GM12878 (cell line): ENCODE measurements around the gene IL23R. TPM values are rescaled to one million over a fixed set of nuclear protein-coding genes. Genes with fewer than 3 reads are reported as not detected.

Experiments used
- ATAC-seq: fragments of 200-7000 bp; cut with Tn5 transposase; 3 replicates; pipeline ENCODE4 v1.9.1; 2020; ENCODE audit warnings: mild to moderate bottlenecking, moderate library complexity
- BruUV-seq: library from RNA; stranded (reverse); fragments of 400-500 nt; replicated peaks from 2 replicates; lab custom pipeline; 2021; lab: Mats Ljungman, UMichigan
- CTCF ChIA-PET: fragments of 300-600 bp; sonication (Branson Sonifier 250); formaldehyde crosslinking; extraction: SDS; loops from one replicate; lab custom pipeline; 2021; ENCODE audit warnings: inconsistent platforms; lab: Yijun Ruan, JAX
- POLR2A ChIA-PET: fragments of 350-600 bp; formaldehyde crosslinking; extraction: SDS; loops from one replicate; lab custom pipeline; 2021; ENCODE audit warnings: inconsistent platforms; lab: Charles Lee
- RAD21 ChIA-PET: fragments of 300-600 bp; sonication (Branson Sonifier 250); formaldehyde crosslinking; loops from one replicate; lab custom pipeline; 2023; ENCODE audit warnings: antibody characterized with exemption; ENCODE audit not compliant: unreplicated experiment; lab: Charles Lee
- SMC1A ChIA-PET: fragments of 300-600 bp; sonication (Branson Sonifier 250); formaldehyde crosslinking; loops from one replicate; lab custom pipeline; 2023; ENCODE audit not compliant: unreplicated experiment, uncharacterized antibody; lab: Charles Lee
- DNase-seq: peaks from one replicate; pipeline ENCODE4 v3.0.0-alpha.2; 2011; ENCODE audit warnings: low read depth, low spot score
- FAIRE-seq: peaks from 3 replicates; lab custom pipeline; 2011; peaks lifted over from hg19 to GRCh38; lab: Jason Lieb, UNC
- H2AFZ ChIP-seq: 2 replicates; pipeline ENCODE4 v1.6.0; 2011; ENCODE audit warnings: low read depth, low read length, control low read depth; ENCODE audit not compliant: control insufficient read depth
- H3K27ac ChIP-seq: 2 replicates; pipeline ENCODE4 v1.5.1; 2011; ENCODE audit warnings: control low read depth; ENCODE audit not compliant: control insufficient read depth, insufficient read depth
- H3K27me3 ChIP-seq, 2 experiments: replicated peaks in 1 of 2; 2 replicates each; pipeline versions ENCODE4 v1.6.0 to v1.6.1; 2011; ENCODE audit warnings: low read length in 1 of 2; ENCODE audit not compliant: control insufficient read depth in 2 of 2, insufficient read depth in 2 of 2
- H3K36me3 ChIP-seq, 2 experiments: 2 replicates each; pipeline ENCODE4 v1.5.1; 2011; ENCODE audit warnings: low read length in 1 of 2; ENCODE audit not compliant: control insufficient read depth in 2 of 2, insufficient read depth in 2 of 2
- H3K4me1 ChIP-seq: 2 replicates; pipeline ENCODE4 v1.6.1; 2011; ENCODE audit warnings: mild to moderate bottlenecking, low read length, moderate library complexity, mixed read lengths; ENCODE audit not compliant: control insufficient read depth, insufficient read depth
- H3K4me2 ChIP-seq: 2 replicates; pipeline ENCODE4 v1.6.0; 2011; ENCODE audit warnings: control low read depth; ENCODE audit not compliant: control insufficient read depth, insufficient read depth
- H3K4me3 ChIP-seq: fragments of 200-600 bp; sonication (generic); 2 replicates; pipeline ENCODE4 v1.5.1; 2016
- H3K79me2 ChIP-seq: 2 replicates; pipeline ENCODE4 v1.6.0; 2011; ENCODE audit warnings: low read length; ENCODE audit not compliant: control insufficient read depth, insufficient read depth
- H3K9ac ChIP-seq: 2 replicates; pipeline ENCODE4 v1.8.0; 2011; ENCODE audit warnings: low read length, control low read depth, mixed read lengths; ENCODE audit not compliant: control insufficient read depth, insufficient read depth
- H3K9me3 ChIP-seq: replicated peaks from 3 replicates; pipeline ENCODE4 v1.5.1; 2011; ENCODE audit warnings: mild to moderate bottlenecking, low read length; ENCODE audit not compliant: control insufficient read depth, insufficient read depth
- H4K20me1 ChIP-seq: 2 replicates; pipeline ENCODE4 v1.6.0; 2011; ENCODE audit not compliant: control insufficient read depth, insufficient read depth
- ASH2L ChIP-seq: fragments of 300-600, 200-600 bp; sonication (generic); IDR thresholded peaks from 2 replicates; pipeline ENCODE4 v1.6.1; 2017; ENCODE audit warnings: low read depth, mild to moderate bottlenecking, borderline replicate concordance
- CBX3 ChIP-seq: fragments of 200-600 bp; sonication (generic); IDR thresholded peaks from 2 replicates; pipeline ENCODE4 v1.6.1; 2016; ENCODE audit warnings: low read depth, borderline replicate concordance
- CHD1 ChIP-seq: IDR thresholded peaks from 2 replicates; pipeline ENCODE4 v1.6.1; 2012; ENCODE audit warnings: low read depth, low read length, improper control_type of control experiment
- ELK1 ChIP-seq: IDR thresholded peaks from 2 replicates; pipeline ENCODE4 v1.6.1; 2012; ENCODE audit warnings: low read depth, low read length, improper control_type of control experiment
- FOXK2 ChIP-seq: fragments of 450-650 bp; IDR thresholded peaks from 2 replicates; pipeline ENCODE4 v1.6.1; 2017; ENCODE audit warnings: mild to moderate bottlenecking, moderate library complexity
- FOXM1 ChIP-seq: IDR thresholded peaks from 2 replicates; pipeline ENCODE4 v1.6.1; 2012; ENCODE audit warnings: low read depth, mild to moderate bottlenecking, inconsistent platforms, low read length, moderate library complexity
- IKZF1 ChIP-seq: fragments of 450-650 bp; conservative IDR thresholded peaks from 2 replicates; pipeline ENCODE4 v1.6.1; 2017; ENCODE audit warnings: antibody characterized with exemption, mild to moderate bottlenecking
- IRF4 ChIP-seq: IDR thresholded peaks from 2 replicates; pipeline ENCODE4 v1.6.1; 2011; ENCODE audit warnings: low read depth, low read length
- NFYA ChIP-seq: IDR thresholded peaks from 2 replicates; pipeline ENCODE4 v1.6.1; 2011; ENCODE audit warnings: low read depth, mild to moderate bottlenecking, low read length, improper control_type of control experiment, borderline replicate concordance
- REST ChIP-seq: IDR thresholded peaks from 2 replicates; pipeline ENCODE4 v1.6.1; 2012; ENCODE audit warnings: mild to moderate bottlenecking, low read depth, low read length
- SIN3A ChIP-seq: IDR thresholded peaks from 2 replicates; pipeline ENCODE4 v1.6.1; 2012; ENCODE audit warnings: low read depth, low read length, improper control_type of control experiment
- STAT3 ChIP-seq: IDR thresholded peaks from 2 replicates; pipeline ENCODE4 v1.6.1; 2011; ENCODE audit warnings: low read depth, low read length, improper control_type of control experiment
- TBL1XR1 ChIP-seq: IDR thresholded peaks from 2 replicates; pipeline ENCODE4 v1.6.1; 2012; ENCODE audit warnings: low read depth, low read length, improper control_type of control experiment
- USF2 ChIP-seq: IDR thresholded peaks from 2 replicates; pipeline ENCODE4 v1.6.1; 2011; ENCODE audit warnings: low read depth, low read length, improper control_type of control experiment, borderline replicate concordance
- WGBS: methylation state at CpG from one replicate; pipeline ENCODE4 v1.1.6; 2016; ENCODE audit warnings: low lambda C conversion rate; ENCODE audit not compliant: insufficient replicate concordance, insufficient coverage; ENCODE audit errors: missing lambda C conversion rate; 5-methylcytosine and 5-hydroxymethylcytosine counted together
- in situ Hi-C: fragments of 300-500 bp; cut with MboI; formaldehyde crosslinking; loops from 9 replicates; pipeline ENCODE4 v1.14.3; 2018; ENCODE audit warnings: mixed read lengths
- intact Hi-C: fragments of 100-400 bp; cut with micrococcal nuclease; formaldehyde crosslinking; loops from one replicate; pipeline ENCODE4 v1.14.2; 2022; ENCODE audit not compliant: unreplicated experiment
- polyA plus RNA-seq, 11 experiments: library from polyadenylated mRNA; depleted of rRNA in 4 of 11; unstranded in 6 of 11; stranded (reverse) in 5 of 11; fragments of >200 nt; fragmentation: Nextera tagmentation in 4 of 11; fragmentation: Illumina TruSeq in 1 of 11; extraction: Ambion mirVana in 4 of 11; extraction: Trizol in 1 of 11; gene quantifications; 1 replicate in 1 of 11; 2 replicates in 10 of 11; pipeline versions ENCODE4 v1.2.1 to v1.2.3, GENCODE V29; 2011 to 2016; ENCODE audit warnings: inconsistent platforms in 2 of 11, missing spikeins in 2 of 11, low read depth in 1 of 11
- total RNA-seq, 4 experiments: library from RNA; depleted of rRNA in 3 of 4; stranded (reverse); fragments of >200 nt in 3 of 4; fragmentation: Illumina TruSeq in 1 of 4; extraction: Trizol in 1 of 4; gene quantifications; 2 replicates each; pipeline versions ENCODE4 v1.2.1 to v1.2.3, GENCODE V29; 2013 to 2021

Gene IL23R
- total and polyA plus RNA-seq, 10 of the 15 experiments (the other 5 are each of a cell fraction or from before 2014, with no cell fraction given) = 0.16 to 6.4 (median 0.59) TPM

- Histone ChIP-seq H3K4me3 (no peak overlapping the region), H3K4me1 (peaks cover 31% of the 10 kb centered on the region), H3K4me2 (no peak overlapping the region), H3K79me2 (no peaks in the 10 kb centered on the region), H2AFZ (no peak overlapping the region), H3K9ac (no peak overlapping the region), H3K36me3 (no peaks in the 10 kb centered on the region), H4K20me1 (no peaks in the 10 kb centered on the region), H3K27ac (no peak overlapping the region)
- intact Hi-C loops (loop anchor here (5.0 kb wide), 1 partner anchor 121 kb away; no protein-coding TSS in a partner anchor), in situ Hi-C loops (no loop called here)
- ChIA-PET POLR2A (no interaction called here), CTCF (interaction anchor here (0.8 to 8.9 kb wide), 13 partner anchors 8 to 364 kb away, joined by 3 to 193 read pairs (median 49); partner anchors contain the start of gene IL23R), RAD21 (interaction anchor here (1.6 to 7.6 kb wide), 5 partner anchors 8 to 285 kb away, joined by 3 to 102 read pairs (median 21); no protein-coding TSS in a partner anchor), SMC1A (interaction anchor here (0.7 to 9.1 kb wide), 14 partner anchors 9 to 284 kb away, joined by 3 to 212 read pairs (median 18); partner anchors contain the start of gene IL23R)
- DNase-seq = no peak
- no peak for FAIRE-seq
- ATAC-seq = no peak
- no TSS peak for BruUV-seq
- TF ChIP-seq USF2 (no peak), IKZF1 (no peak), NFYA (no peak), ASH2L (no peak), TBL1XR1 (no peak), REST (no peak), SIN3A (no peak), CHD1 (no peak), CBX3 (no peak), FOXM1 (no peak), ELK1 (no peak), FOXK2 (no peak), IRF4 (no peak), STAT3 (no peak)
- TF ChIP-seq, all 136 proteins: peak for 0
- 88% methylated on average over 1 of the region's 1 CpG for WGBS
- H3K27me3 ChIP-seq = no peaks in the 10 kb centered on the region
- H3K9me3 ChIP-seq = peaks cover 5% of the 10 kb centered on the region; the same call in 2 of the 3 replicates
These were observed 50.1 kb downstream of the IL23R start for GRCh38 chr1:67216401-67216800.
